ENCODE data around the gene ATXN2. TPM values are rescaled to one million over a fixed set of nuclear protein-coding genes. Genes with fewer than 3 reads are reported as not detected.
"Not testable (repeated sequence)": the region's sequence is repeated elsewhere in the genome, so short reads cannot be mapped to it uniquely, and the experiment has no call there.

The ATXN2 gene
- total RNA-seq, 2 donors from 2014 or later: 57.8 to 64.4 TPM

GRCh38 chr12:111581434-111582132 lies 17.5 kb downstream of the ATXN2 start:
- no peak for DNase-seq (ENCODE audit: low spot score)
- intact Hi-C loops (cut with DNase I): no loop called here

GRCh38 chr12:111580737-111581136 lies 18.4 kb downstream of the ATXN2 start:
- intact Hi-C loops (cut with DNase I): no loop called here
- no peak for DNase-seq (ENCODE audit: low spot score)

GRCh38 chr12:111580119-111580425 lies 19.0 kb downstream of the ATXN2 start:
- intact Hi-C loops (cut with DNase I): no loop called here
- DNase-seq (ENCODE audit: low spot score): no peak

- DNase-seq (ENCODE audit: low spot score): no peak
- intact Hi-C loops (cut with DNase I): no loop called here
Observed at GRCh38 chr12:111578971-111579340, 20.2 kb downstream of the ATXN2 start.

DNA sequence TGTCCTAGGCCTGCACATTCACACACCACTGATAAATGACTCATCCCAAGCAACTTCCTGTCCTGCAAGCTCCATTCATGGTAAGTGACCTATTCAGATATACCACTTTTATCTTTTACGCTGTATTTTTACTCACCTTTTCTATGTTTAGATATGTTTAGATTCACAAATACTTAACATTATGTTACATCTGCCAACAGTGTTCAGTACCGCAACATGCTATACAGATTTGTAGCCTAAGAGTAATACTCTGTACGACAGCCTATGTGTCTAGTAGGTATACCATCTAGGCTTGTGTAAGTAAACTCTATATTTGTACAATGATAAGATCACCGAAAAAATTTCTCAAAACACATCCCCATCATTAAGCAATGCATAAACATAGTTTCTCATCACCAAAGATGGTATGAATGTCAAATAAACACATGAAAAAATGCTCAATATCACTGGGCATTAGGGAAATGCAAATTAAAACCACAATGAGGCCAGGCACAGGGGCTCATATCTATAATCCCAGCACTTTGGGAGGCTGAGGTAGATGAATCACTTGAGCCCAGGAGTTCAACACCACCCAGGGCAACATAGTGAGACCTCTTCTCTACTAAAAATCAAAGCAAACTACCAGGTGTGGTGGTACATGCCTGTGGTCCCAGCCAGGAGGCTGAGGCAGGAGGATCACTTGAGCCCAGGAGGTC lies 20.7 kb downstream of the ATXN2 start:
- no peak for DNase-seq (ENCODE audit: low spot score)
- intact Hi-C loops (cut with DNase I): no loop called here

GRCh38 chr12:111574797-111575443 lies 24.2 kb downstream of the ATXN2 start:
- no peak for DNase-seq (ENCODE audit: low spot score)
- intact Hi-C loops (cut with DNase I): no loop called here

- intact Hi-C loops (cut with DNase I): no loop called here
Observed at GRCh38 chr12:111573476-111573875, 25.6 kb downstream of the ATXN2 start.

GRCh38 chr12:111570084-111570961 lies 28.8 kb downstream of the ATXN2 start:
- DNase-seq (ENCODE audit: low spot score): no peak
- intact Hi-C loops (cut with DNase I): no loop called here

More at GRCh38 chr12:111573476-111573875, 25.6 kb downstream of the ATXN2 start:
- DNase-seq (ENCODE audit: low spot score): no peak

DNA sequence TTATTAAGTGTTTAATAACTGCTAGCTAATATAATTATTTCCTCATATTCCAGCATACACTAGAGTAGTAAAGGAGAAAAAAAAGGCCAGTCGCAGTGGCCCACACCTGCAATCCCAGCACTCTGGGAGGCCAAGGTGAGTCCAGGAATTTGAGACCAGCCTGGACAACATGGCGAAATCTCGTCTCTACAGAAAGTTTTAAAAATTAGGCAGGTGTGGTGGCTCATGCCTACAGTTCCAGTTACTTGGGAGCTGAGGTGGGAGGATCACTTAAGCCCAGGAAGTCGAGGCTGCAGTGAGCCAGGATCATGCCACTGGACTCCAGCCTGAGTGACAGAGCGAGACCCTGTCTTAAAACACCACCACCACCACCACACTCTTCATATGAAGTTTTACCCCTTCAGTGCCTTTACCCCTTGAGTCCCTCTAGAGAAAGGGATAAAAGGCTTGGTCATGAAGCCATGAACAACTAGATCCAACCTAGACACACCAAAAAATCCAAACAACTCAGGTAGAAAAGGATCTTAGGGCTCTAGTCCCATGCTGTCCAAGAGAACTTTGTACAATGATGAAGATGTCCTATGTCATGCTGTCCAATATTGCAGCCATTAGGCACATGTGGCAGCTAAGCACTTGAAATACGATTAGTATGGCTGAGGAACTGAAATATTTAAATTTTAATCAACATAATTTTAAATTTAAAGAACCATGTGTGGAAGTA lies 29.6 kb downstream of the ATXN2 start:
- DNase-seq (ENCODE audit: low spot score): no peak
- intact Hi-C loops (cut with DNase I): no loop called here

GRCh38 chr12:111560844-111561243 lies 38.3 kb downstream of the ATXN2 start:
- intact Hi-C loops (cut with DNase I); DNase-seq (ENCODE audit: low spot score): not testable (repeated sequence)

GRCh38 chr12:111558107-111558376 lies 41.1 kb downstream of the ATXN2 start:
- DNase-seq (ENCODE audit: low spot score): no peak
- intact Hi-C loops (cut with DNase I): no loop called here

DNA sequence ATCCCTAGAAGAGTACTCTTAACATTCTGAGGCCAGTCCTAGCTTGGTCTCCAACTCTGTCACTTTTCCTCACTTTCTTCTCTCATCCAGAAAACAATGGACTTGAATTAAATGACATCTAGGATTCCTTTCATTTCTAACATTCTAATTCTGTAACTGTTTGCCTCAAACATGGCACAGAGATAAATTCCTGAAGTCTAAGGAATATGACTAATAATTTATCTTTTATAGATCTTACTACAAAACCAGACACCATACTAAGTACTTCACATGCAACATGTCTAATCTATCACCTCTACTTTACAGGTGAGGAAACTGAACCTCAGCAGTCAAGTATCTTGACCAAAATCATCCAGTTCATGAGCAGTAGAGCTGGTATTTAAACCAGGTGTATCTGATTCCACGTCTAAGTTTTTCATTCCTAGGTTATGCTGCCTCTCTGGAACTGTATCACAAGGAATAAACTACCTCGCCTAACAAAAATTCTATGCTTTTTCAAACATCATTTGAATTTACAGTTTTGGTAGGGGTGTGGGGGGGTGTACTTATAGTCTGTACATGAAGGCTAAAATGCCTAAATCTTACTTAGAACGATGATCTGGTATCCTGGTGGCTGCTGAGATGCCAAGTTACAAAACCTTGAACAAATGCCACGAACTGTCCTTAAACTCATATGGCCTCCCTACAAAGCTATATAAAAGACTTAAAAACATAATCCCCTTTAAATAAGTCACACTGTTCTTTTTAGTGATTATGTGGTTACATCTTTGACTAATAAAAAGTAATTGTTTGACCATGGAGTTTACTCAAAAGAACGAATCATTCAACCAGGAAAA lies 41.6 kb downstream of the ATXN2 start:
- intact Hi-C loops (cut with DNase I): no loop called here
- DNase-seq (ENCODE audit: low spot score): no peak

DNA sequence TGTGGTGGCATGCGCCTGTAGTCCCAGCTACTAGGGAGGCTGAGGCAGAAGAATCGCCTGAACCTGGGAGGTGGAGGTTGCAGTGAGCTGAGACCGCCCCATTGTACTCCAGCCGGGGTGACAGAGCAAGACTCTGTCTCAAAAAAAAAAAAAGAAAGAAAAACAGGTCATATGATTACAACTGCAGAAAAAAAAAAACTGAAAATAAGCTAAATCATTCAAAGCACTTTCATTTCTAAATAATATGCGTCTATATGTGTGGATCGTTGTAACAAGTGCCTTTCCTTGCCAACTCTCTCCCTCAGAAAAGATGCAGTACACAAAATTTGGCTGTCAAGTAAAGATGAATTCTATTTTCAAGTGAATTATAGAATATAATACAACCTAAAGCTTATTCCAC lies 42.4 kb downstream of the ATXN2 start:
- no peak for DNase-seq (ENCODE audit: low spot score)
- intact Hi-C loops (cut with DNase I): no loop called here

GRCh38 chr12:111555313-111555712 lies 43.8 kb downstream of the ATXN2 start:
- DNase-seq (ENCODE audit: low spot score); intact Hi-C loops (cut with DNase I): not testable (repeated sequence)

DNA sequence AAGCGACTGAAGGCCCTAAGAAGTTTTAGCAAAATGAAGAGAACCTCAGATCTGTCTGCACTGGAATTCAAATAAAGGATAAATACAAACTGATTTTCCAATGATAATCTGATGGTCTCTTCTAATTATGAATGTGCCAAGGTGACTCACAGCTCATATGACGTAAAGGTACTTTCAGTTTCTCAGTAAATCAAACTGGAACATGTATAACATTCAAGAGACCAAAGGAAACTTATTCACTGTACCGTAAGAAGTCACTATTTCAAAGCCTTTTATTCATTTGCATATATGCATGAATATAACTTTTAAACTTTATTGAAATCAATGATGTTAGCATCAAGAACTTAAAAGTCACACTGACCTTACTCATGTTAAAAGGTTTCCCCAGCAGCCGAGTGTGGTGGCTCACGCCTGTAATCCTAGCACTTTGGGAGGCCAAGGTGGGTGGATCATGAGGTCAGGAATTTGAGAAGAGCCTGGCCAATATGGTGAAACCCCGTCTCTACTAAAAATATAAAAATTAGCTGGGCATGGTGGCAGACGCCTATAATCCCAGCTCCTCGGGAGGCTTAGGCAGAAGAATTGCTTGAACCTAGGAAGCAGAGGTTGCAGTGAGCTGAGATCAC lies 52.2 kb downstream of the ATXN2 start:
- DNase-seq (ENCODE audit: low spot score): no peak
- intact Hi-C loops (cut with DNase I): loop anchor here in 1 of 2 donors (10.0 kb wide), 1 partner anchor 128 kb away; no protein-coding TSS in a partner anchor

- intact Hi-C loops (cut with DNase I): loop anchor here in 1 of 2 donors (10.0 kb wide), 1 partner anchor 129 kb away; no protein-coding TSS in a partner anchor
- no peak for DNase-seq (ENCODE audit: low spot score)
Observed at GRCh38 chr12:111546171-111546570, 52.9 kb downstream of the ATXN2 start.

DNA sequence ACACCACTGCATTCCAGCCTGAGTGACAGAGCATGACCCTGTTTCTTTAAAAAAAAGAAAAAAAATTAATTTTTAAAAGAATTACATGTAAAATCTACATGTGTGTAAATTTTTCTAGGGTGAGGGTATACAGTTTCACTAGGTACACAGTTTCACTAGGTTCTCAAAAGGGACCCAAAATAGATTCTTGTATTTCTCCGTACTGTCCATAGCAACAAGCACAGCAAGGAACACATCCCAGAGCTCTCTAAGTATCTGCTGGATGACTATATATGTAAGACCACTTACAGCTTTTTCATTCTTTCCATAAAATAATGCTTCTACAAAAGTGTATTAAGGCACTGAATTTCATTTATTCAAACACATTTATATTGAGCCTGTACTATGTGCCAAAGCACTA lies 55.1 kb downstream of the ATXN2 start:
- DNase-seq (ENCODE audit: low spot score): no peak
- intact Hi-C loops (cut with DNase I): loop anchor here in 1 of 2 donors (10.0 kb wide), 1 partner anchor 131 kb away; no protein-coding TSS in a partner anchor

GRCh38 chr12:111532751-111533150 lies 66.4 kb downstream of the ATXN2 start:
- DNase-seq (ENCODE audit: low spot score): no peak
- intact Hi-C loops (cut with DNase I): no loop called here
